HFFc6 (cell line): ENCODE measurements around the gene CPNE9. TPM values are rescaled to one million over a fixed set of nuclear protein-coding genes. Genes with fewer than 3 reads are reported as not detected.
A peak's percentile ranks its signal among the peaks of the same experiment; 100 is the strongest.

Experiments used
- DNase-seq: peaks from one replicate; pipeline ENCODE4 v3.0.0-alpha.2; 2018
- H3K27ac Mint-ChIP-seq: 2 replicates; pipeline ENCODE4 v1.8.0; 2020; ENCODE audit warnings: mild to moderate bottlenecking, mixed read lengths
- H3K27me3 Mint-ChIP-seq: 2 replicates; pipeline ENCODE4 v1.8.0; 2021; ENCODE audit warnings: mild to moderate bottlenecking, moderate library complexity, mixed read lengths; ENCODE audit not compliant: insufficient read depth
- H3K36me3 Mint-ChIP-seq: 2 replicates; pipeline ENCODE4 v1.8.0; 2021; ENCODE audit warnings: low read depth, mixed read lengths
- H3K4me1 Mint-ChIP-seq: 2 replicates; pipeline ENCODE4 v1.8.0; 2020; ENCODE audit warnings: low read depth, mixed read lengths
- H3K4me3 Mint-ChIP-seq: 2 replicates; pipeline ENCODE4 v1.8.0; 2020; ENCODE audit warnings: mild to moderate bottlenecking, moderate library complexity, mixed read lengths
- H3K9me3 Mint-ChIP-seq: 2 replicates; pipeline ENCODE4 v1.8.0; 2020; ENCODE audit warnings: mild to moderate bottlenecking, mixed read lengths
- total RNA-seq, 6 experiments: library from RNA; stranded (reverse); fragmentation: NEBNext Ultra II Directional; extraction: Animal tissue kit (Norgen Biotek cat#: 25700); gene quantifications; 2 replicates in 1 of 6; 3 replicates in 5 of 6; pipeline ENCODE4 v1.2.3, GENCODE V29; 2021
- TF ChIP-seq, protein P1 (sequence below): fragments of 200-600 bp; sonication (generic); IDR thresholded peaks from 2 replicates; pipeline ENCODE4 v1.5.0; 2021; ENCODE audit warnings: antibody characterized with exemption, mild to moderate bottlenecking

CPNE9 gene
- total RNA-seq, 6 experiments from 2014 or later, result not detected

DNA sequence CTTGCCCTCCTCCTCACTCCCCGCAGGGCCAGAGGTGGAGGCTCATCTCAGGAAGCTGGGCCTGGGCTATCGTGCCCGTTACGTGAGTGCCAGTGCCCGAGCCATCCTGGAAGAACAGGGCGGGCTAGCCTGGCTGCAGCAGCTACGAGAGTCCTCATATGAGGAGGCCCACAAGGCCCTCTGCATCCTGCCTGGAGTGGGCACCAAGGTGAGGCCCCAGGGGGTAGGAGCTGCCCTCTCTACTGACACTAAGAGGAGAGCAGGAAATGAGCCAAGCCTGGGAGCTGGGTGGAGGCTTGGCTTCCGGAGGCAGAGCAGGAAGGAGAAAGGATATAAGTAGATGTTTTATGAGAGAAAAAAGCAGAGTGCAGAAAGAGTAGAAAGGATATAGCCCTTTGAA lies 51.0 kb downstream of the CPNE9 start:
- no peaks in the 10 kb centered on the region for H3K27me3 Mint-ChIP-seq
- peak overlapping the region; percentile 68 for H3K27ac Mint-ChIP-seq
- DNase-seq, result no peak
- TF ChIP-seq, protein P1, sequence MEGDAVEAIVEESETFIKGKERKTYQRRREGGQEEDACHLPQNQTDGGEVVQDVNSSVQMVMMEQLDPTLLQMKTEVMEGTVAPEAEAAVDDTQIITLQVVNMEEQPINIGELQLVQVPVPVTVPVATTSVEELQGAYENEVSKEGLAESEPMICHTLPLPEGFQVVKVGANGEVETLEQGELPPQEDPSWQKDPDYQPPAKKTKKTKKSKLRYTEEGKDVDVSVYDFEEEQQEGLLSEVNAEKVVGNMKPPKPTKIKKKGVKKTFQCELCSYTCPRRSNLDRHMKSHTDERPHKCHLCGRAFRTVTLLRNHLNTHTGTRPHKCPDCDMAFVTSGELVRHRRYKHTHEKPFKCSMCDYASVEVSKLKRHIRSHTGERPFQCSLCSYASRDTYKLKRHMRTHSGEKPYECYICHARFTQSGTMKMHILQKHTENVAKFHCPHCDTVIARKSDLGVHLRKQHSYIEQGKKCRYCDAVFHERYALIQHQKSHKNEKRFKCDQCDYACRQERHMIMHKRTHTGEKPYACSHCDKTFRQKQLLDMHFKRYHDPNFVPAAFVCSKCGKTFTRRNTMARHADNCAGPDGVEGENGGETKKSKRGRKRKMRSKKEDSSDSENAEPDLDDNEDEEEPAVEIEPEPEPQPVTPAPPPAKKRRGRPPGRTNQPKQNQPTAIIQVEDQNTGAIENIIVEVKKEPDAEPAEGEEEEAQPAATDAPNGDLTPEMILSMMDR, result no peak
- H3K9me3 Mint-ChIP-seq, result no peaks in the 10 kb centered on the region
- H3K36me3 Mint-ChIP-seq, result peaks cover 26% of the 10 kb centered on the region
- H3K4me1 Mint-ChIP-seq, result peaks cover 32% of the 10 kb centered on the region
- H3K4me3 Mint-ChIP-seq, result no peak overlapping the region

DNA sequence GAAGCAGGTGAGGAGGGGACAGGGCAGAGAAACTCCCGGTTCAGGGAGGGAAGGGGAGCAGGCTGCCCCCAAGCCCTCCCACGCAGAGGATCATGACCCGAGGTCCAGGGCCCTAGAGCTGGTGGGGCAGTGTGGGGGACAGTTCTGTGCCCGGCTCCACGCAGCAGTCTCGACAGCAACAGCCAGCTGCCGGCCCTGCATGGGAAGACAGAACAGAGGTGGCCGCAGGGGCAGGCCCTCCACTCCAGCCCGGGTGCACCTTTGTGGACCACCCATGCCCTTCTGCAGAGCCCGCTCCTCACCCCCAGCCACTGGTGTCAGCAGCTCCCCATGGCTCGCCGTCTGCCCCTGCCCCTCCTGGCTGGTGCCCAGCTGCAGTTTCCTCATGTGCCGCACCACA lies 53.8 kb downstream of the CPNE9 start:
- H3K9me3 Mint-ChIP-seq, result no peaks in the 10 kb centered on the region
- peaks cover 10% of the 10 kb centered on the region for H3K4me1 Mint-ChIP-seq
- H3K27ac Mint-ChIP-seq, result no peak overlapping the region
- DNase-seq, result no peak
- peaks cover 2% of the 10 kb centered on the region; the same call in 1 of the 2 replicates for H3K27me3 Mint-ChIP-seq
- TF ChIP-seq, protein P1, result no peak
- H3K4me3 Mint-ChIP-seq, result no peak overlapping the region
- peaks cover 31% of the 10 kb centered on the region for H3K36me3 Mint-ChIP-seq

DNA sequence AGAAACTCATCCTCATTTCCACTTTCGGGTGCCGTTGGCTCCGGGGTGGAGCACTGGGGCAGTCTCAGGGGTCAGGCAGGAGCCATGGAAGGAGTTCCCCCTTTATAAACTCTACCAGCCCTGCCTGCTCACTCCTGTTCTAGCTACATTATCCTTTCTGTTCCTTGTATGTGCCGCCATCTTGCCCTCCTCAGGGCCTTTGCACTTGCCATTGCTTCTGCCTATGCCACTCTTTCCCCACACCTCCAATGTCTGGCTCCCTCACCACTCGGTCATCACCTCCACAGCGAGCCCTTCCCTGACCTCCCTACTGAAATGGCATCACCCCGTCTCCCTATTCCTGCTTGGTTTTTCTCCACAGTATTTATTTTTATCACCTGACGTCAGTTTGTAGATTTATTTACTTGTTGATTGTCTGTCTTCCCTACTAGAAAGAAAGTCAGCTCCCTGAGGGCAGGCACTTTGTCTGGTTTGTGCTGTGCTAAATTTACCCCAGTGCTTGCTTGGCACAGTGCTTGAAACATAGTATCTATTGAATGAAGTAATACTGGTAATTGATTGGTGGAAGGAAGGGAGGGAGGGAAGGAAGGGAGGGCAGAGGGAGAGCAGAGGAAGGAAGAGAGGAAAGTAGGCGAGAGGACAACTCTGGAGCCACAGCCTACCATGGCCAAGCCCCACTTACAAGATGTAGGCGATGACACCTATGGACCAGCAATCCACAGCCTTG lies 57.3 kb downstream of the CPNE9 start:
- H3K27ac Mint-ChIP-seq, result no peak overlapping the region
- H3K4me1 Mint-ChIP-seq, result no peaks in the 10 kb centered on the region
- H3K27me3 Mint-ChIP-seq, result peaks cover 6% of the 10 kb centered on the region
- peaks cover 26% of the 10 kb centered on the region for H3K36me3 Mint-ChIP-seq
- H3K4me3 Mint-ChIP-seq, result no peak overlapping the region
- DNase-seq, result no peak
- H3K9me3 Mint-ChIP-seq, result no peaks in the 10 kb centered on the region
- TF ChIP-seq, protein P1, result no peak

DNA sequence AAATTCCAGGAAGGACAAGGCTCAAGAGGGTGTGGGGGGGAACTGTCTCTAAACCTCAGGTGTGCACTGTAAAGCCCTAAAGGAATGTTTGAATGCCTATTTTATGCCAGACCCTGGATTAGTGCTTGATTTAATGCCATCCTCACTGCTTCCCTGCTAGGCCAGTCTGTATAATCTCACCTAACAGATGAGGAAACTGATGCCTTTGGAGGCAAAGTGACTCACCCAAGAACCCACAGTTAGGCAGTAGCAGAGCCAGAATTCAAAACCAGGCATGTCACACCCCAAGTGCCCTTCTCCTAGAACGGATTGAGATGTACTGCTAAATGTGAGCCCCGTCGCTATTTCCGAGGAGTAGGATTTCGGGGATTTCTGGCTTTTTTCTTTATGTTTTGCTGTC lies 58.3 kb downstream of the CPNE9 start:
- TF ChIP-seq, protein P1, result no peak
- Mint-ChIP-seq H3K27ac (no peak overlapping the region), H3K4me1 (peaks cover 4% of the 10 kb centered on the region), H3K9me3 (no peaks in the 10 kb centered on the region), H3K36me3 (peaks cover 29% of the 10 kb centered on the region), H3K4me3 (no peak overlapping the region), H3K27me3 (peaks cover 6% of the 10 kb centered on the region)
- DNase-seq, result no peak

DNA sequence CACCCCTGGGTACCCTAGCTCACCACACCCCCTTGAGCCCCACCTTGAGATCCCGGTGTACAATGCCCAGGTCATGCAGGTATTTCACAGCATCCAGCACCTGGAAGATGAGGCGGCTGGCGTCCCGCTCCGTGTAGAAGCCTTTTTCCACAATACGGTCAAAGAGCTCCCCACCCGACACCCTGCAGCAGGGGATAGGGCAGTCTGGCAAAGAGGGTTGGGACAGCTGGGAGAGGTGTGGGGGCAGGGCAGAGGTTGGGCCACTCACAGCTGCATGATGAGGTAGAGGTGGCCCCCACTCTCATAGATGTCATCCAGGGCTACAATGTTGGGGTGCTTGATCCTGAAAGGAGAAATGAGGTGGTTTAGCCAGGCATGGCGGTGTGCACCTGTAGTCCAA lies 59.2 kb downstream of the CPNE9 start:
- DNase-seq, result no peak
- Mint-ChIP-seq H3K4me1 (peaks cover 14% of the 10 kb centered on the region), H3K27ac (no peak overlapping the region), H3K36me3 (peaks cover 29% of the 10 kb centered on the region), H3K27me3 (peaks cover 6% of the 10 kb centered on the region), H3K9me3 (no peaks in the 10 kb centered on the region), H3K4me3 (no peak overlapping the region)
- TF ChIP-seq, protein P1, result no peak
